K562 (cell line): ENCODE data around the gene TMEM69. TPM values are rescaled to one million over a fixed set of nuclear protein-coding genes. Genes with fewer than 3 reads are reported as not detected.

ENCODE experiments used
- ATAC-seq: fragments of 200-7000 bp; cut with Tn5 transposase; 3 replicates; pipeline ENCODE4 v1.9.1; 2020; ENCODE audit warnings: moderate library complexity
- BruUV-seq: library from RNA; stranded (reverse); fragments of 400-500 nt; replicated peaks from 2 replicates; lab custom pipeline; 2021; lab: Mats Ljungman, UMichigan
- CTCF ChIA-PET: fragments of 300-600 bp; formaldehyde crosslinking; extraction: SDS; loops from one replicate; lab custom pipeline; 2021; ENCODE audit warnings: low intra/inter-chr PET ratio; lab: Yijun Ruan, JAX
- POLR2A ChIA-PET: fragments of 300-600, 350-650 bp; sonication (Branson Sonifier 250); formaldehyde crosslinking; extraction: SDS; loops from one replicate; lab custom pipeline; 2021; ENCODE audit warnings: antibody characterized with exemption, inconsistent platforms; lab: Yijun Ruan, JAX
- DNase-seq, 4 experiments: peaks; one replicate each; pipeline versions ENCODE4 v3.0.0 to v3.0.0-alpha.2; 2011 to 2018; ENCODE audit warnings: low spot score in 3 of 4, mixed read lengths in 3 of 4; ENCODE audit errors: extremely low read depth in 1 of 4
- FAIRE-seq: peaks from 2 replicates; lab custom pipeline; 2011; peaks lifted over from hg19 to GRCh38; lab: Jason Lieb, UNC
- H2AFZ ChIP-seq: 2 replicates; pipeline ENCODE4 v1.6.0; 2011; ENCODE audit warnings: low read depth, low read length, control low read depth, inconsistent platforms
- H3K27ac ChIP-seq: fragments of 200-600 bp; 3 replicates; pipeline ENCODE4 v1.8.0; 2011; ENCODE audit warnings: low read depth, mild to moderate bottlenecking, control low read depth, inconsistent platforms, low read length, moderate library complexity, mixed read lengths; ENCODE audit errors: extremely low read depth
- H3K27me3 ChIP-seq, 2 experiments: fragments of 300-600 bp in 1 of 2; 2 replicates in 1 of 2; 3 replicates in 1 of 2; pipeline versions ENCODE4 v1.6.0 to v1.8.0; 2011; ENCODE audit warnings: inconsistent platforms in 2 of 2, low read length in 2 of 2, mild to moderate bottlenecking in 1 of 2, mixed read lengths in 1 of 2, moderate library complexity in 1 of 2; ENCODE audit not compliant: control insufficient read depth in 2 of 2, insufficient read depth in 2 of 2
- H3K36me3 ChIP-seq: fragments of 300-600 bp; 3 replicates; pipeline ENCODE4 v1.8.0; 2011; ENCODE audit warnings: mild to moderate bottlenecking, low read length, inconsistent platforms; ENCODE audit not compliant: control insufficient read depth, insufficient read depth
- H3K4me1 ChIP-seq, 2 experiments: fragments of 200-600 bp in 1 of 2; replicated peaks in 1 of 2; 2 replicates in 1 of 2; 3 replicates in 1 of 2; pipeline versions ENCODE4 v1.5.1 to v1.8.0; 2011; ENCODE audit warnings: inconsistent platforms in 2 of 2, low read length in 2 of 2, mild to moderate bottlenecking in 1 of 2, mixed read lengths in 1 of 2, moderate library complexity in 1 of 2; ENCODE audit not compliant: control insufficient read depth in 2 of 2, insufficient read depth in 2 of 2
- H3K4me2 ChIP-seq: 2 replicates; pipeline ENCODE4 v1.6.1; 2011; ENCODE audit warnings: low read length, control low read depth, inconsistent platforms, mixed read lengths; ENCODE audit not compliant: insufficient read depth
- H3K4me3 ChIP-seq: fragments of 200-600 bp; sonication (generic), shearing (Covaris generic); 2 replicates; pipeline ENCODE4 v1.5.1; 2016; ENCODE audit warnings: control low read depth, inconsistent platforms
- H3K79me2 ChIP-seq: fragments of 200-600 bp; 3 replicates; pipeline ENCODE4 v1.8.0; 2011; ENCODE audit warnings: low read length, inconsistent platforms; ENCODE audit not compliant: control insufficient read depth, insufficient read depth
- H3K9ac ChIP-seq, 2 experiments: 2 replicates each; pipeline versions ENCODE4 v1.6.0 to v1.6.1; 2011; ENCODE audit warnings: low read depth in 2 of 2, low read length in 2 of 2, control low read depth in 1 of 2, inconsistent platforms in 1 of 2, mild to moderate bottlenecking in 1 of 2, mixed read lengths in 1 of 2; ENCODE audit not compliant: insufficient read depth in 1 of 2
- H3K9me1 ChIP-seq: one replicate; pipeline ENCODE4 v1.6.0; 2011; ENCODE audit warnings: inconsistent platforms, mild to moderate bottlenecking, low read length, moderate library complexity; ENCODE audit not compliant: control insufficient read depth, insufficient read depth
- H3K9me3 ChIP-seq: replicated peaks from 2 replicates; pipeline ENCODE4 v1.5.1; 2011; ENCODE audit warnings: low read depth, low read length, inconsistent platforms; ENCODE audit not compliant: control insufficient read depth, insufficient read depth
- H4K20me1 ChIP-seq: replicated peaks from 2 replicates; pipeline ENCODE4 v1.6.1; 2011; ENCODE audit warnings: low read length, inconsistent platforms, mixed read lengths; ENCODE audit not compliant: control insufficient read depth, insufficient read depth
- ARID3A ChIP-seq: IDR thresholded peaks from 2 replicates; pipeline ENCODE4 v1.6.1; 2012; ENCODE audit warnings: low read depth, low read length, improper control_type of control experiment, borderline replicate concordance
- BRF1 ChIP-seq: IDR thresholded peaks from 3 replicates; pipeline ENCODE4 v1.6.1; 2011; ENCODE audit warnings: borderline replicate concordance, mild to moderate bottlenecking; ENCODE audit not compliant: insufficient read length; ENCODE audit errors: extremely low read depth
- MBD2 ChIP-seq: sonication (generic); IDR thresholded peaks from 2 replicates; pipeline ENCODE4 v1.6.1; 2016; ENCODE audit warnings: low read depth, borderline replicate concordance
- TAF7 ChIP-seq: fragments of 450-650 bp; IDR thresholded peaks from 2 replicates; pipeline ENCODE4 v1.6.1; 2016; ENCODE audit warnings: missing genetic modification characterization, missing compliant biosample characterization
- ZNF133 ChIP-seq: fragments of 250-450 bp; sonication (Bioruptor Pico); IDR thresholded peaks from 2 replicates; pipeline ENCODE4 v1.4.0; 2020; ENCODE audit warnings: mild to moderate bottlenecking
- ZNF224 ChIP-seq: sonication (generic); formaldehyde crosslinking; IDR thresholded peaks from 2 replicates; pipeline ENCODE4 v1.8.0; 2022; ENCODE audit warnings: mild to moderate bottlenecking, missing genetic modification reagents
- whole genome bisulfite sequencing: fragments of 100-300 bp; shearing (Covaris generic); methylation state at CpG from one replicate; pipeline ENCODE4 v1.1.6; 2016; ENCODE audit warnings: low coverage, mixed read lengths; ENCODE audit not compliant: insufficient coverage; ENCODE audit errors: missing lambda C conversion rate; 5-methylcytosine and 5-hydroxymethylcytosine counted together
- in situ Hi-C: fragments of 300-500 bp; cut with MboI; formaldehyde crosslinking; loops from 4 replicates; pipeline ENCODE4 v1.15.0; 2018; ENCODE audit warnings: inconsistent platforms, mixed read lengths
- intact Hi-C: fragments of 100-400 bp; cut with micrococcal nuclease; formaldehyde crosslinking; loops from 2 replicates; pipeline ENCODE4 v1.14.2; 2022
- polyA plus RNA-seq, 8 experiments: library from polyadenylated mRNA; depleted of rRNA in 4 of 8; stranded (reverse) in 5 of 8; unstranded in 3 of 8; fragments of >200 nt; fragmentation: Nextera tagmentation in 2 of 8; fragmentation: Illumina TruSeq in 1 of 8; extraction: Ambion mirVana in 2 of 8; extraction: Trizol in 1 of 8; gene quantifications; 2 replicates each; pipeline versions ENCODE4 v1.2.1 to v1.2.3, GENCODE V29; 2011 to 2014; ENCODE audit warnings: inconsistent platforms in 1 of 8, missing spikeins in 1 of 8
- total RNA-seq, 7 experiments: library from RNA; depleted of rRNA in 6 of 7; stranded (reverse); fragments of >200 nt in 6 of 7; fragmentation: Illumina TruSeq in 2 of 7; extraction: Trizol in 2 of 7; gene quantifications; 2 replicates each; pipeline versions ENCODE4 v1.2.1 to v1.2.3, GENCODE V29; 2011 to 2021; ENCODE audit warnings: low replicate concordance in 1 of 7
- TF ChIP-seq, protein P1 (sequence below): sonication (generic); formaldehyde crosslinking; IDR thresholded peaks from 2 replicates; pipeline ENCODE4 v1.8.0; 2022; ENCODE audit warnings: mild to moderate bottlenecking, missing genetic modification reagents
- TF ChIP-seq, protein P2 (sequence below): fragments of 450-650 bp; IDR thresholded peaks from 2 replicates; pipeline ENCODE4 v1.6.1; 2016; ENCODE audit warnings: low read depth

The TMEM69 gene
- total and polyA plus RNA-seq, 9 of the 15 experiments (the other 6 are each of a cell fraction or from before 2014, with no cell fraction given): 47.3 to 248 (median 103) TPM

DNA sequence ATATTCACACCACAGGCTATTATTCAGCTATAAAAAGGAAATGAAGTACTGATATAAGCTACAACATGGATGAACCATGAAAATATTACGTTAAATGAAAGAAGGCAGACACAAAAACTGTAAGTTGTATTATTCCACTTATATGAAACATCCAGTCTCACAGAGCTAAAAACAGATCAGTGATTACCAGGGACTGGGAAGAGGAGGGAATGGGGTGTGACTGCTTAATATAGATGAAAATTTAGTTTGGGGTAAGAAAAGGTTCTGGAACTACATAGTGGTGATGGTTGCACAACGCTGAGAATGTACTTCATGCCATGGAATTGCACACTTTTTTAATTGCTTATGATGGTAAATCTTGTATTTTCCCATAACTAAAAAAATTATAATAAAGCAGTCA is 21.1 kb upstream of the TMEM69 start (continued):
- no peak for TF ChIP-seq BRF1
- no peak for TF ChIP-seq ZNF133
- no peak for TF ChIP-seq ZNF224 (CRISPR knock-in tag)
- TF ChIP-seq, protein P1, sequence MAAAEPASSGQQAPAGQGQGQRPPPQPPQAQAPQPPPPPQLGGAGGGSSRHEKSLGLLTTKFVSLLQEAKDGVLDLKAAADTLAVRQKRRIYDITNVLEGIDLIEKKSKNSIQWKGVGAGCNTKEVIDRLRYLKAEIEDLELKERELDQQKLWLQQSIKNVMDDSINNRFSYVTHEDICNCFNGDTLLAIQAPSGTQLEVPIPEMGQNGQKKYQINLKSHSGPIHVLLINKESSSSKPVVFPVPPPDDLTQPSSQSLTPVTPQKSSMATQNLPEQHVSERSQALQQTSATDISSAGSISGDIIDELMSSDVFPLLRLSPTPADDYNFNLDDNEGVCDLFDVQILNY (CRISPR knock-in tag): no peak
- TF ChIP-seq MBD2: no peak
- no peak for TF ChIP-seq TAF7 (tag)

DNA sequence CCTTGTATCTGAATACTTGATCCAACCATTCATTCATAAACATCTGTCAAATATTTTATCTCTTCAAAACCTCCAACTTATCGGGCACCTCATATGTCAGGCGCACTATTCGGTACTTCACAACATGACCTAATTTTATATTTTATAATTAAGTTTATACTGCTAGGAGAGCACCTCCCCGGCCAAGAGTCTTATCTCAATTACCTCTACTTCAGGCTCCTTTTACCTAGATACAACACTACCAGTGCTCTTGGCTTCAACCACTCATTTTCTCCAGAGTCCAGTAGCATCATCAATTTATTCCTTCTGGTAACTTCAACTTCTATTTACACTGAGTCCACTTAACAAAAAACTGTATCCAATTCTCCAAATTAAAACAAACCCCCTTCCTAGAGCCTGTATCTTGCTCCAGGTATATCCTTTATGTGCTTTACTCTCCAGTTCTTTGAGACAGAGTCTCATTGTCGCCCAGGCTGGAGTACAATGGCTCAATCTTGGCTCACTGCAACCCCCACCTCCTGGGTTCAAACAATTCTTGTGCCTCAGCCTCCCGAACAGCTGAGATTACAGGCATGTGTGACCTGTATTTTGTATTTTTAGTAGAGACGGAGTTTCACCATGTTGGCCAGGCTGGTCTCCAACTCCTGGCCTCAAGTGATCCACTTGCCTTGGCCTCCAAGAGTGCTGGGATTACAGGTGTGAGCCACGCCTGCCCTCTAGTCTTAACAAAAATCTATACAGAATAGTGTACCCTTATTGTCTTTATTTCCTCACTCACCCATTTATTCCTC is 20.5 kb upstream of the TMEM69 start:
- ChIA-PET CTCF (no interaction called here), POLR2A (interaction anchor here (0.6 to 1.9 kb wide), 5 partner anchors 8 to 324 kb away, joined by 3 to 5 read pairs (median 3); no protein-coding TSS in a partner anchor)
- Histone ChIP-seq H3K79me2 (peaks cover 99% of the 10 kb centered on the region), H3K9me3 (no peaks in the 10 kb centered on the region), H3K4me3 (no peak overlapping the region), H3K27me3 (no peaks in the 10 kb centered on the region), H3K9me1 (no peaks in the 10 kb centered on the region), H4K20me1 (peaks cover 6% of the 10 kb centered on the region), H3K4me1 (0 out of 5 replicates have a peak, but pooled peaks cover 2 to 3% of the 10 kb centered on the region in 2 experiments), H3K27ac (no peak overlapping the region), H2AFZ (no peak overlapping the region), H3K9ac (no peak overlapping the region), H3K36me3 (peaks cover 28% of the 10 kb centered on the region; the same call in 1 of the 3 replicates), H3K4me2 (no peak overlapping the region)
- ATAC-seq: peak; percentile 9; the same call in 1 of the 3 replicates
- 0 out of 2 replicates have a peak, but pooled peaks have one; percentile 21 for TF ChIP-seq ARID3A
- TF ChIP-seq, protein P2, sequence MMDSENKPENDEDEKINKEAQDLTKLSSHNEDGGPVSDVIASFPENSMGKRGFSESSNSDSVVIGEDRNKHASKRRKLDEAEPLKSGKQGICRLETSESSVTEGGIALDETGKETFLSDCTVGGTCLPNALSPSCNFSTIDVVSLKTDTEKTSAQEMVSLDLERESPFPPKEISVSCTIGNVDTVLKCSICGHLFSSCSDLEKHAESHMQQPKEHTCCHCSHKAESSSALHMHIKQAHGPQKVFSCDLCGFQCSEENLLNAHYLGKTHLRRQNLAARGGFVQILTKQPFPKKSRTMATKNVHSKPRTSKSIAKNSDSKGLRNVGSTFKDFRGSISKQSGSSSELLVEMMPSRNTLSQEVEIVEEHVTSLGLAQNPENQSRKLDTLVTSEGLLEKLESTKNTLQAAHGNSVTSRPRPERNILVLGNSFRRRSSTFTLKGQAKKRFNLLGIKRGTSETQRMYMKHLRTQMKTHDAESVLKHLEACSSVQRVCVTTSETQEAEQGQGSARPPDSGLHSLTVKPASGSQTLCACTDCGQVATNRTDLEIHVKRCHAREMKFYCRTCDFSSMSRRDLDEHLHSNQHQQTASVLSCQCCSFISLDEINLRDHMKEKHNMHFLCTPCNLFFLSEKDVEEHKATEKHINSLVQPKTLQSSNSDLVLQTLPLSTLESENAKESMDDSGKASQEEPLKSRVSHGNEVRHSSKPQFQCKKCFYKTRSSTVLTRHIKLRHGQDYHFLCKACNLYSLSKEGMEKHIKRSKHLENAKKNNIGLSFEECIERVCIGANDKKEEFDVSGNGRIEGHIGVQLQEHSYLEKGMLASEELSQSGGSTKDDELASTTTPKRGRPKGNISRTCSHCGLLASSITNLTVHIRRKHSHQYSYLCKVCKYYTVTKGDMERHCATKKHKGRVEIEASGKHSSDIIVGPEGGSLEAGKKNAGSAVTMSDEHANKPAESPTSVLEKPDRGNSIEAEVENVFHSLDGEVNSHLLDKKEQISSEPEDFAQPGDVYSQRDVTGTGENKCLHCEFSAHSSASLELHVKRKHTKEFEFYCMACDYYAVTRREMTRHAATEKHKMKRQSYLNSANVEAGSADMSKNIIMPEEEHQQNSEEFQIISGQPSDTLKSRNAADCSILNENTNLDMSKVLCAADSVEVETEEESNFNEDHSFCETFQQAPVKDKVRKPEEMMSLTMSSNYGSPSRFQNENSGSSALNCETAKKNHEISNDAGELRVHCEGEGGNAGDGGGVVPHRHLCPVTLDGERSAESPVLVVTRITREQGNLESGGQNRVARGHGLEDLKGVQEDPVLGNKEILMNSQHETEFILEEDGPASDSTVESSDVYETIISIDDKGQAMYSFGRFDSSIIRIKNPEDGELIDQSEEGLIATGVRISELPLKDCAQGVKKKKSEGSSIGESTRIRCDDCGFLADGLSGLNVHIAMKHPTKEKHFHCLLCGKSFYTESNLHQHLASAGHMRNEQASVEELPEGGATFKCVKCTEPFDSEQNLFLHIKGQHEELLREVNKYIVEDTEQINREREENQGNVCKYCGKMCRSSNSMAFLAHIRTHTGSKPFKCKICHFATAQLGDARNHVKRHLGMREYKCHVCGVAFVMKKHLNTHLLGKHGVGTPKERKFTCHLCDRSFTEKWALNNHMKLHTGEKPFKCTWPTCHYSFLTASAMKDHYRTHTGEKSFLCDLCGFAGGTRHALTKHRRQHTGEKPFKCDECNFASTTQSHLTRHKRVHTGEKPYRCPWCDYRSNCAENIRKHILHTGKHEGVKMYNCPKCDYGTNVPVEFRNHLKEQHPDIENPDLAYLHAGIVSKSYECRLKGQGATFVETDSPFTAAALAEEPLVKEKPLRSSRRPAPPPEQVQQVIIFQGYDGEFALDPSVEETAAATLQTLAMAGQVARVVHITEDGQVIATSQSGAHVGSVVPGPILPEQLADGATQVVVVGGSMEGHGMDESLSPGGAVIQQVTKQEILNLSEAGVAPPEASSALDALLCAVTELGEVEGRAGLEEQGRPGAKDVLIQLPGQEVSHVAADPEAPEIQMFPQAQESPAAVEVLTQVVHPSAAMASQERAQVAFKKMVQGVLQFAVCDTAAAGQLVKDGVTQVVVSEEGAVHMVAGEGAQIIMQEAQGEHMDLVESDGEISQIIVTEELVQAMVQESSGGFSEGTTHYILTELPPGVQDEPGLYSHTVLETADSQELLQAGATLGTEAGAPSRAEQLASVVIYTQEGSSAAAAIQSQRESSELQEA: no peak
- no peak for FAIRE-seq
- no peak for DNase-seq
- in situ Hi-C loops (no loop called here), intact Hi-C loops (no loop called here)
- WGBS: 87% methylated on average over 8 of the region's 8 CpGs
- BruUV-seq: no TSS peak
